HG03457 (cell line): ENCODE data around the gene SLC5A1.
"Not testable (repeated sequence)": the region's sequence is repeated elsewhere in the genome, so short reads cannot be mapped to it uniquely, and the experiment has no call there.

Experiments used
- ATAC-seq: cut with Tn5 transposase; IDR thresholded peaks from one replicate; pipeline ENCODE4 v1.9.1; 2021; ENCODE audit warnings: moderate number of reproducible peaks; ENCODE audit not compliant: unreplicated experiment

The SLC5A1 gene

DNA sequence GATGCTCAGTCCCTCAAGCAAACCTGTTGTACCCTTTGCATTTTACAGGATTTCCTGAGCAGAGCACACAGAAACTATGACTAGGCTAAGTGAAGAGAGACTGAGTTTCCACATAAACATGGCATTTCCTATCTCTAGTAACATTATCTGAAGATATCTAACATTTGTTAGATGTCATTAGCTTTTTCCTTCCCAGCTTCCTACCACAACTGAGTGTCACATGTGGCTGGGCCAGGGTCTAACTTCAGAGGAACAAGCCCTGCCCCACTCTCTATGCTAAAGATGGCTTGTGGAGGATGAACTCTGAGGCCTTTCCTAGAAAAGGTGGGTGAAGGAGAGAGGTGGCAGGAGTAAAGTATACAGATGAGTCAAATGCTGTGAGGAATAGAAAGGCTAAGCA lies 99.5 kb downstream of the SLC5A1 start:
- no peak for ATAC-seq

GRCh38 chr22:32144496-32145274 lies 101.6 kb downstream of the SLC5A1 start:
- ATAC-seq = no peak

GRCh38 chr22:32147128-32147527 lies 104.1 kb downstream of the SLC5A1 start:
- not testable (repeated sequence) for ATAC-seq

DNA sequence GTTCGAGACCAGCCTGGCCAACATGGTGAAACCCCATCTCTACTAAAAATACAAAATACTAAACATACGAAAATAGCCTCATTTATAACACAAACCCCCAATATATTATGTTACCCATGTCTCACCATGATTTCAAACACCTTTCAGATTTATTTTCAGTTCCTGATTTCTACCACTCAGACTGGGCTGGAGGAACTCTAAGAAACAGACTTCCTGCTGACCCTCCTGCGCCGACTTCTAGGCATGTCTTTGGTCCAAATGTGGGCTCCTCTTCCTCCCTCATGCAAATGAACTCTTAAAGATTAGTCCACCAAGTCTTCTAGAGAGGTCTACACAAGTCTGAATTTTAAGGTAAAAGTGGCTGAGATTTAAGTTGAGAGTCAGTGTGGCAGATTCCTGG lies 105.3 kb downstream of the SLC5A1 start:
- ATAC-seq = not testable (repeated sequence)

GRCh38 chr22:32150647-32151046 lies 107.6 kb downstream of the SLC5A1 start:
- ATAC-seq = not testable (repeated sequence)

GRCh38 chr22:32151641-32152040 lies 108.6 kb downstream of the SLC5A1 start:
- not testable (repeated sequence) for ATAC-seq

DNA sequence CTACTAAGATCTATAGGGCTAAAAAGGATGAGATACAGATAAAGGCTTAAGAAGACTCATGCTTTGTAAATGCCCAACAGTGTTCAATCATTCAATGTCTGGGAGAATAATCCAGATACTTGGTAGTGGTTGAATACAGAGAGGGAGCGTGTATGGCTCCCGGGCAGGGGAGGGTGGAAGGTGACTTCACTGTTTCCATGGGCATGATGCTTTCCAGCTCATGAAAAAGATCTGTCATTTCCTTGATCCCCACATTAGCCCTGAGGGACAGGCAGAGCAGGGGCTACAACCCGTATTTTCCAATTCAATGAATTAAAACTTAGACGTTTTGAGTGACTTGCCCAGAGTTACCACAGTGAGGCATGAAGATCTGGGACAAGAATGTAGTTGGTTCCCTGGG lies 111.7 kb downstream of the SLC5A1 start:
- ATAC-seq = not testable (repeated sequence)

DNA sequence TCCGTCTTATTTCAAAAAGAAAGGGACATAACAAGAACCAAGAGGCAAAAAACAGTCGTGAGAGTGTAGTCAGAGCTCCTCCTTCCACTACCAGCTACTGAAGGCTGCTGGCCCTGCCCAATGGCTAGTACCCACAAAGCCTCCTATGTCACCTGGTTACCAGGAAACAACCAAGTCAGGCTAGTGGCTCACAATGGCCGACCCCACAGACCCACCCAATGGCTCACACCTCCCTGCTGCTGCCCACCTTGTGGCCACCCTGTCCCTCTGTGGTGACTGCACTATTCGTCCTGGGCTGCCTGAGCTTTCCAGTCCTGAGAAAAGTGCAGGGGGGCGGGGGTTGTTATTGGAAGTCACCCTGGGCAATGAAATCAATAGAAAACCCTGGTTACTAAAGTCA lies 114.6 kb downstream of the SLC5A1 start:
- ATAC-seq = not testable (repeated sequence)

DNA sequence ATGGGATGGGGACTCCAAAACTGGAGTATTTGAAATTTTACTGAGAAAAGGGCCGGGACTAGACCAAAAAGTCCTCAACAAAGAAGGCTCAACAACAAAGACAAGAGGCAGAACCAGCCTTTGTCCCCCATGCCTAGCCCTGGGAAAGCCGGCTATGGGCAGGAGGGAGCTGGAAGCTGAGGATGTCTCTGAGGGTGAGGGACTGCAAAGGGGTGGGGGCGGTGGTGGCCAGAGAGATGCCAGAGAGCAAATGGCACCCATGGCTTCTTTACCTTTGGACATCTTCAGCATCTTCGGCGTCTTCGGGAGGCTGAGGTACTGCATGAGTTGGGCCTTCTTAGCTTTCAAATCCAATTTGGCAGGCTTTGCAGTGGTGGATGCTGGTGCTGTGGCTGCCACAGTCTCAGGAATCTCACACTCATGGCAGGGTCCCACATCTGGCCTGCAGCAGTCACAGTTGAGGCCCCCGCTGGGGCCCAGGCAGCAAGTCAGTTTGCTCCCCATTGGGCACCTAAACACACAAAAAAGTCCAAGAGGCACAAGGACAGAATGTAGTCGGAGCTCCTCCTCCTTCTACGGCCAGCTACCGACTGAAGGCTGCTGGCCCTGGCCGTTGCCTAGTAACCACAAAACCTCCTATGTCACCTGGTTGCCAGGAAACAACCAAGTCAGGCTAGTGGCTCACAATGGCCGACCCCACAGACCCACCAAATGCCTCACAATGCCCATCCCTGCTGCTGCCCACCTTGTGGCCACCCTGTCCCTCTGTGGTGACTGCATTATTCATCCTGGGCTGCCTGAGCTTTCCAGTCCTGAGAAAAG lies 115.9 kb downstream of the SLC5A1 start, which contains the start of gene C22orf42:
C22orf42 (minus strand) TSS at position 592 of the 822 bp plus-strand sequence; CDS start at position 504, 88 bp downstream.
- ATAC-seq = no peak

- not testable (repeated sequence) for ATAC-seq
Measured at GRCh38 chr22:32160411-32160810, 117.3 kb downstream of the SLC5A1 start.
